SKM-1 (cell line): ENCODE results near the gene SUSD1.
"Not testable (repeated sequence)": the region's sequence is repeated elsewhere in the genome, so short reads cannot be mapped to it uniquely, and the experiment has no call there.

Experiments
- DNase-seq: peaks from one replicate; lab custom pipeline; 2025; ENCODE audit not compliant: unreplicated experiment; lab: John Stamatoyannopoulos, UW

Gene SUSD1

DNA sequence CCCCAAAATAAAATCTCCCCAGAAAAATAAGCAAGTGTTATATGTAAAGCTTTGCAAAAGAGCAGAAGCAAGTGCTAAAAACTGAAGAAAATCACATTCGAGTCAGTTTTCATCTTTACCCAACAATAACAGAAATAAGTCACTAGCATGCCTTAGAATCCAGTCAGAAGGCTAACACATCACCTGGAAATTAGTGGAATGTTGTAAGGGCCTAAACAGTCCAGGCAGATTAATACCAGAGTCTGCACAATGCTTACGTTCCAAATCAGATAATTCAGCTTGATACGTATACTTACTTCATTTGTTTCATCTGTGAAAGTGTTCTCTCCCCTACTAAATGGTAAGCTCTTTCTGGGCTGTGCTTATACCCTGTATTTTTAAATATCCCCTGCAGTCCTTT, 42.7 kb downstream of the SUSD1 start:
- no peak for DNase-seq

DNA sequence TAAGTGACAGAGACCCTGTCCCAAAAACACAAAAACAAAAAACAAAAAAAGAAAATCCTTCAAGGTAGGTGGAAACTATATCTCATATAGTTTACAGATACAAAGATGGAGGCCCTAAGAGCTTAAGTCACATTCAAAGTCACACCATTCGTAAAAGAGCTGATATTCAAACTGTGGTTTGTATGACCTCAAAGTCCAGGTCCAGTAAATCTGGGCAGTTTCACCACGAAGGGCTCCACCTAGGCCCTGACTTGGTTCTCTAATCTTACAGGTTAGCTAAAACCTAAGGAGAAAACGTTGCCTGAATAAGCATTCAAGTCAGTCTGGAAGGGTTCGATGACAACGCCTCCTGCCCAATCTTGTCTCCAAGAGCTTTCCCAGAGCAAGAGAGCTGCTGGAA, 44.1 kb downstream of the SUSD1 start:
- no peak for DNase-seq

DNA sequence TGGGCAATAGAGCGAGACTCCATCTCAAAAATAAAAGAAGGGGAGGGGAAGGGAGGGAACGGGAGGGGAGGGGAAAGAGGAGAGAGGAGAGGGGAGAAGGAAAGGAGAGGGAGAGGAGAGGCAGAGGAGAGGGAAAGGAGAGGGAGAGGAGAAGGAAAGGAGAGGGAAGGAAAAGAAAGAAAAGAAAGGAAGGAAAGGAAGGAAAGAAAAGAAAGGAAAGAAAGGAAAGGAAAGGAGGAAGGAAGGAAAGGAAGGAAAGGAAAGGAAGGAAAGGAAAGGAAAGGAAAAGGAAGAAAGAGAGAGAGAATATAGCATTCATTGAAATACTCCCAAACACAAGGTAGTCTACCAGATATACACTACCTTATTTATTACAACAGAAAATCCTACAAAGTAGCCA, 44.8 kb downstream of the SUSD1 start:
- DNase-seq = no peak

DNA sequence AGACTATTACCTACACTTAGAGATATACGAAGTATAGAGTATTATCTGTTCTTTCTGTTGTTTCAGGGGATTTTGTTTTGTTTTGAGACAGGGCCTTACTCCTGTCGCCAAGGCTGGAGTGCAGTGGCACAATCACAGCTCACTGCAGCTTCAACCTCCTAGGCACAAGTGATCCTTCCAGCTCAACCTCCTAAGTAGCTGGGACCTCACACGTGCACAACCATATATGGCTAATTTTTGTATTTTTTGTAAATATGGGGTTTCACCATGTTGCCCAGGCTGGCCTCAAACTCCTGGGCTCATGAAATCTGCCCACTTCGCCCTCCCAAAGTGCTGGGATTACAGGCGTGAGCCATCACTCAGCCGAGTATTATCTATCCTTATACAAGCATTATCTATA, 45.9 kb downstream of the SUSD1 start:
- no peak for DNase-seq

DNA sequence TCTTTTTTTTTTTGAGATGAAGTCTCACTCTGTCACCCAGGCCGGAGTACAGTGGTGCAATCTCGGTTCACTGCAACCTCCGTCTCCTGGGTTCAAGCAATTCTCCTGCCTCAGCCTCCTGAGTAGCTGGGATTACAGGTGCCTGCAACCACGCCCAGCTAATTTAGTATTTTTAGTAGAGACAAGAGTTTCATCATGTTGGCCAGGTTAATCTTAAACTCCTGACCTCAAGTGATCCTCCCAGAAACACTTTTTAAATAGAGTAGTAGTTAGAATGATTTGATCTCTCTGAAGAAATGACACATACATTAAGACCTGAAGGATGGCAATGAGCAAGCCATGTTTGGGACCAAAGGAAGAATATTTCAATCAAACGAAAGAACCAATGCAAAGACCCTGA, 46.7 kb downstream of the SUSD1 start:
- DNase-seq = not testable (repeated sequence)

GRCh38 chr9:112127281-112127680, 47.8 kb downstream of the SUSD1 start:
- DNase-seq = no peak

GRCh38 chr9:112125951-112126388, 49.1 kb downstream of the SUSD1 start:
- DNase-seq = no peak

- DNase-seq = no peak
Observed at GRCh38 chr9:112124156-112124555, 50.9 kb downstream of the SUSD1 start.

- DNase-seq = no peak
Observed at GRCh38 chr9:112121633-112122032, 53.5 kb downstream of the SUSD1 start.

- DNase-seq = no peak
Observed at GRCh38 chr9:112120439-112120925, 54.6 kb downstream of the SUSD1 start.

- no peak for DNase-seq
Observed at GRCh38 chr9:112120030-112120341, 55.1 kb downstream of the SUSD1 start.

- DNase-seq = no peak
Observed at GRCh38 chr9:112119225-112120029, 55.7 kb downstream of the SUSD1 start.

DNA sequence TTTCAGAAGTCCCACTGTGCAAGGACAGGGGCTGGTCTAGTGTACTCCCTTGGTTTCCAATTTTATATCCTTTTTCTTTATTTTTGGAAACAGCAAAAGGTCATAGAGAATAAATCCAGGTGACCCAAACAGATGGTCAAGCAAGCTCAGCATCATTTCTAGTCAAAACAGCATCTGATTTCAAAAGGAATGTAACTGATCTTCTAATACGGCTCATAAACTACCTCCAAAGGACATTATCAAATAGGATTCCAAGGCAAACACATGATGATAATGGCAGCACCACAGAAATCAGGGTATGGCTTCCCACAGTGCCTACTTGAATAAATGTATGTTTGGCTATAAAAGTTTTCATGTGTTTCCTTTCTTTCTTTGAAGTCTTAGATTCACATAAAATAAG, 57.1 kb downstream of the SUSD1 start:
- no peak for DNase-seq

- no peak for DNase-seq
Observed at GRCh38 chr9:112115970-112116753, 58.9 kb downstream of the SUSD1 start.

DNA sequence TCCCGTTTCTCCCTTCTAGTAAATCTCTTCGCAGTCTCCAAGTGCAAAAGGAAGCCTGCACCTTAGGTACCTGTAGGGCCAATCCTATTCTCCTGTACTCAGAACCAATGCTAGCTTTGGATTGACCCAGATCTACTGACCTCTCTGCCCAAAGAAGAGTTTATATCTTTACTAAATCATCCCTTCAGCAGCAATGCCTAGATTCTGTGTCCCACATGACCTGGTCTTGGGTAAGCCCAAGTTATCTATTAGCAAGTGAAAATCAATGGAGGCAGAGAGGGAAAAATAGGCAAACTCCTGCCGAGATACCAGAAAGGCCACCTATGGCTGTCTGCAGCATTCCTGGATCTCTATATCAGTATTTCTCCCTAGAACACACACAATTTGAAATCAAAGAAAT, 60.0 kb downstream of the SUSD1 start:
- no peak for DNase-seq

- DNase-seq = no peak
Observed at GRCh38 chr9:112112941-112113681, 62.0 kb downstream of the SUSD1 start.

DNA sequence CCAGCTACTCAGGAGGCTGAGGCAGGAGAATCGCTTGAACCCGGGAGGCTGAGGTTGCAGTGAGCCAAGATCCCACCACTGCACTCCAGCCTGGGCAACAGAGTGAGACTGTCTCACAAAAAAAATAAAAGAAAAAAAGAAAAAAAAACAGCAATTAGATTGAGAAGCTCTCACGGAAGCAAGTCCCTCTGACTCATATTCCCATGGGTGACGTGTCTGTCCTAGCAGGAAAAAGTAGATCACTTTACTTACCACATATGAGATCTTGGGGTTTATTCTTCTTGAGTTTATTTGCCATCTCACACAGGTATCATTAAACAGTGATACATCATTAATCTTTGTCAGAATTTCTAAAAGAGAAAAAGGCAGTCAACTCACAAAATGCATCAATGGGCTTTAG, 62.6 kb downstream of the SUSD1 start:
- no peak for DNase-seq

GRCh38 chr9:112111461-112111860, 63.6 kb downstream of the SUSD1 start:
- no peak for DNase-seq

DNA sequence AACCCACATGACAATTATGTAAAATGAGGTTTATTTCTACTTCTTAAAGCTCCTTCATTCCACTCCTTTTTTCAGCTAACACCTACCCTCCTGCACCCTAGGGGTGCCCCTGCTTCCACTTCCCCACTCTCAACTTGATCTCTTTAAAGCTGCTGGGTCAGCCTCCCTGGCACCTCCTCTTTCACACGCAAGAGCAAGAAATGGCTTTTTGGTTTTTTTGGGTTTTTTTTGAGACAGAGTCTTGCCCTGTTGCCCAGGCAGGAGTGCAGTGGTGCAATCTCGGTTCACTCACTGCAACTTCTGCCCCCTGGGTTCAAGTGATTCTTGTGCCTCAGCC, 64.4 kb downstream of the SUSD1 start:
- no peak for DNase-seq

DNA sequence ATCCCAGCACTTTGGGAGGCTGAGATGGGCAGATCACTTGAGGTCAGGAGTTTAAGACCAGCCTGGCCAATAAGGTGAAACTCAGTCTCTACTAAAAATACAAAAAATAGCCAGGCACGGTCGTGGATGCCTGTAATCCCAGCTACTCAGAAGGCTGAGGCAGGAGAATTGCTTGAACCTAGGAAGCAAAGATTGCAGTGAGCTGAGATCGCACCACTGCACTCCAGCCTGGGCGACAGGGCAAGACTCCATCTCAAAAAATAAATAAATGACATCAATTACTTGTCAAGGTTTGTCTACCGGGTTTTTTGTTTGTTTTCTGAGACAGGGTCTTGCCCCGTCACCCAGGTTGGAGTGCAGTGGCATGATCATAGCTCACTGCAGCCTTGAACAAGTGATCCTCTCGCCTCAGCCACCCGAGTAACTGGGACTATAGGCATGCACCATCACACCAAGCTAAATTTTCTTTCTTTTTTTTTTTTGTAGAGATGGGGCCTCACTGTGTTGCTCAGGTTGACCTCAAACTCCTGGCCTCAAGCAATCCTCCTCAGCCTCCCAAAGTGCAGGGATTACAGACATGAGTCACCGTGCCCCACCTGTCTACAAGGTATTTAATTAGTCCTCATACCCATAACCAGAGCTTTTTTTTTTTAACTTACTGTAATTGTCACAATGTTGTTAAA, 64.9 kb downstream of the SUSD1 start:
- no peak for DNase-seq

- no peak for DNase-seq
Observed at GRCh38 chr9:112104901-112105300, 70.2 kb downstream of the SUSD1 start.
